HepG2 (cell line): ENCODE results near the gene CAPG. TPM values are rescaled to one million over a fixed set of nuclear protein-coding genes. Genes with fewer than 3 reads are reported as not detected.
A peak's percentile ranks its signal among the peaks of the same experiment; 100 is the strongest.

ENCODE experiments used
- AHDC1 ChIP-seq: sonication (generic); formaldehyde crosslinking; IDR thresholded peaks from 2 replicates; pipeline ENCODE4 v1.5.1; 2020; ENCODE audit warnings: mild to moderate bottlenecking, missing genetic modification reagents, borderline replicate concordance
- DR1 ChIP-seq: sonication (generic); formaldehyde crosslinking; IDR thresholded peaks from 2 replicates; pipeline ENCODE4 v1.8.0; 2021; ENCODE audit warnings: mild to moderate bottlenecking, missing genetic modification reagents, inconsistent platforms
- FOXC1 ChIP-seq: sonication (generic); formaldehyde crosslinking; IDR thresholded peaks from 2 replicates; pipeline ENCODE4 v1.8.0; 2022; ENCODE audit warnings: mild to moderate bottlenecking, missing genetic modification reagents, borderline replicate concordance
- PHF21A ChIP-seq: sonication (generic); formaldehyde crosslinking; IDR thresholded peaks from 2 replicates; pipeline ENCODE4 v1.5.0; 2020; ENCODE audit warnings: mild to moderate bottlenecking, missing genetic modification reagents
- ZNF646 ChIP-seq: sonication (generic); formaldehyde crosslinking; IDR thresholded peaks from 2 replicates; pipeline ENCODE4 v1.9.0; 2021; ENCODE audit warnings: mild to moderate bottlenecking, missing genetic modification reagents
- ZNF773 ChIP-seq: sonication (generic); formaldehyde crosslinking; IDR thresholded peaks from 2 replicates; pipeline ENCODE4 v1.4.0; 2020; ENCODE audit warnings: missing genetic modification reagents, borderline replicate concordance
- polyA plus RNA-seq, 8 experiments: library from polyadenylated mRNA; depleted of rRNA in 3 of 8; stranded (reverse) in 7 of 8; unstranded in 1 of 8; fragments of >200 nt; fragmentation: Illumina TruSeq in 4 of 8; extraction: Trizol in 4 of 8; gene quantifications; 2 replicates each; pipeline versions ENCODE4 v1.2.1 to v1.2.3, GENCODE V29; 2011 to 2016; ENCODE audit warnings: low read depth in 4 of 8, missing spikeins in 1 of 8, mixed read lengths in 1 of 8; ENCODE audit not compliant: insufficient read depth in 1 of 8
- total RNA-seq, 5 experiments: library from RNA; depleted of rRNA; stranded (reverse); fragments of >200 nt; fragmentation: Illumina TruSeq; extraction: Trizol; gene quantifications; 2 replicates each; pipeline ENCODE4 v1.2.3, GENCODE V29; 2016; ENCODE audit warnings: low read depth in 1 of 5
- TF ChIP-seq, protein P1 (sequence below): sonication (generic); formaldehyde crosslinking; IDR thresholded peaks from 2 replicates; pipeline ENCODE4 v1.4.0; 2020; ENCODE audit warnings: mild to moderate bottlenecking, missing genetic modification reagents, borderline replicate concordance
- TF ChIP-seq, protein P2 (sequence below): sonication (generic); formaldehyde crosslinking; conservative IDR thresholded peaks from 2 replicates; pipeline ENCODE4 v1.8.0; 2022; ENCODE audit warnings: mild to moderate bottlenecking, moderate library complexity, missing genetic modification reagents

Gene CAPG
- total and polyA plus RNA-seq, 2 of the 13 experiments (the other 11 are each of a cell fraction or from before 2014, with no cell fraction given), result 12.7 to 18.2 TPM

GRCh38 chr2:85354286-85355072 is 55.7 kb downstream of the CAPG start, which contains the start of the genes ELMOD3 and RETSAT (continued):
- no peak for TF ChIP-seq AHDC1
- TF ChIP-seq, protein P1, sequence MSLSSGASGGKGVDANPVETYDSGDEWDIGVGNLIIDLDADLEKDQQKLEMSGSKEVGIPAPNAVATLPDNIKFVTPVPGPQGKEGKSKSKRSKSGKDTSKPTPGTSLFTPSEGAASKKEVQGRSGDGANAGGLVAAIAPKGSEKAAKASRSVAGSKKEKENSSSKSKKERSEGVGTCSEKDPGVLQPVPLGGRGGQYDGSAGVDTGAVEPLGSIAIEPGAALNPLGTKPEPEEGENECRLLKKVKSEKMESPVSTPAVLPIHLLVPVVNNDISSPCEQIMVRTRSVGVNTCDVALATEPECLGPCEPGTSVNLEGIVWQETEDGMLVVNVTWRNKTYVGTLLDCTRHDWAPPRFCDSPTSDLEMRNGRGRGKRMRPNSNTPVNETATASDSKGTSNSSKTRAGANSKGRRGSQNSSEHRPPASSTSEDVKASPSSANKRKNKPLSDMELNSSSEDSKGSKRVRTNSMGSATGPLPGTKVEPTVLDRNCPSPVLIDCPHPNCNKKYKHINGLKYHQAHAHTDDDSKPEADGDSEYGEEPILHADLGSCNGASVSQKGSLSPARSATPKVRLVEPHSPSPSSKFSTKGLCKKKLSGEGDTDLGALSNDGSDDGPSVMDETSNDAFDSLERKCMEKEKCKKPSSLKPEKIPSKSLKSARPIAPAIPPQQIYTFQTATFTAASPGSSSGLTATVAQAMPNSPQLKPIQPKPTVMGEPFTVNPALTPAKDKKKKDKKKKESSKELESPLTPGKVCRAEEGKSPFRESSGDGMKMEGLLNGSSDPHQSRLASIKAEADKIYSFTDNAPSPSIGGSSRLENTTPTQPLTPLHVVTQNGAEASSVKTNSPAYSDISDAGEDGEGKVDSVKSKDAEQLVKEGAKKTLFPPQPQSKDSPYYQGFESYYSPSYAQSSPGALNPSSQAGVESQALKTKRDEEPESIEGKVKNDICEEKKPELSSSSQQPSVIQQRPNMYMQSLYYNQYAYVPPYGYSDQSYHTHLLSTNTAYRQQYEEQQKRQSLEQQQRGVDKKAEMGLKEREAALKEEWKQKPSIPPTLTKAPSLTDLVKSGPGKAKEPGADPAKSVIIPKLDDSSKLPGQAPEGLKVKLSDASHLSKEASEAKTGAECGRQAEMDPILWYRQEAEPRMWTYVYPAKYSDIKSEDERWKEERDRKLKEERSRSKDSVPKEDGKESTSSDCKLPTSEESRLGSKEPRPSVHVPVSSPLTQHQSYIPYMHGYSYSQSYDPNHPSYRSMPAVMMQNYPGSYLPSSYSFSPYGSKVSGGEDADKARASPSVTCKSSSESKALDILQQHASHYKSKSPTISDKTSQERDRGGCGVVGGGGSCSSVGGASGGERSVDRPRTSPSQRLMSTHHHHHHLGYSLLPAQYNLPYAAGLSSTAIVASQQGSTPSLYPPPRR (CRISPR knock-in tag), result peak; percentile 87
- peak; percentile 78 for TF ChIP-seq ZNF646 (CRISPR knock-in tag)
- peak; percentile 97 for TF ChIP-seq DR1 (CRISPR knock-in tag)
- TF ChIP-seq, protein P2, sequence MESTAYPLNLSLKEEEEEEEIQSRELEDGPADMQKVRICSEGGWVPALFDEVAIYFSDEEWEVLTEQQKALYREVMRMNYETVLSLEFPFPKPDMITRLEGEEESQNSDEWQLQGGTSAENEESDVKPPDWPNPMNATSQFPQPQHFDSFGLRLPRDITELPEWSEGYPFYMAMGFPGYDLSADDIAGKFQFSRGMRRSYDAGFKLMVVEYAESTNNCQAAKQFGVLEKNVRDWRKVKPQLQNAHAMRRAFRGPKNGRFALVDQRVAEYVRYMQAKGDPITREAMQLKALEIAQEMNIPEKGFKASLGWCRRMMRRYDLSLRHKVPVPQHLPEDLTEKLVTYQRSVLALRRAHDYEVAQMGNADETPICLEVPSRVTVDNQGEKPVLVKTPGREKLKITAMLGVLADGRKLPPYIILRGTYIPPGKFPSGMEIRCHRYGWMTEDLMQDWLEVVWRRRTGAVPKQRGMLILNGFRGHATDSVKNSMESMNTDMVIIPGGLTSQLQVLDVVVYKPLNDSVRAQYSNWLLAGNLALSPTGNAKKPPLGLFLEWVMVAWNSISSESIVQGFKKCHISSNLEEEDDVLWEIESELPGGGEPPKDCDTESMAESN (CRISPR knock-in tag), result peak; percentile 83
- TF ChIP-seq ZNF773, result peak; percentile 93; the same call in 1 of the 2 replicates
- TF ChIP-seq FOXC1 (CRISPR knock-in tag), result peak; percentile 67
- TF ChIP-seq PHF21A (CRISPR knock-in tag), result peak; percentile 94
